HG03039 (cell line): ENCODE results near the gene FCSK.
"Not testable (repeated sequence)": the region's sequence is repeated elsewhere in the genome, so short reads cannot be mapped to it uniquely, and the experiment has no call there.

Experiments
- ATAC-seq: cut with Tn5 transposase; IDR thresholded peaks from one replicate; pipeline ENCODE4 v1.9.1; 2021; ENCODE audit warnings: mild to moderate bottlenecking, moderate library complexity; ENCODE audit not compliant: unreplicated experiment

Gene FCSK

GRCh38 chr16:70430667-70431536, 23.5 kb upstream of the FCSK start:
- peak; percentile 41 for ATAC-seq

GRCh38 chr16:70432356-70432722, 22.1 kb upstream of the FCSK start:
- ATAC-seq, result no peak

GRCh38 chr16:70432723-70433457, 21.5 kb upstream of the FCSK start:
- ATAC-seq, result no peak

GRCh38 chr16:70433458-70434103, 20.8 kb upstream of the FCSK start:
- no peak for ATAC-seq

- ATAC-seq, result no peak
Measured at GRCh38 chr16:70434484-70435260, 19.7 kb upstream of the FCSK start.

- no peak for ATAC-seq
Measured at GRCh38 chr16:70437017-70437581, 17.3 kb upstream of the FCSK start.

- ATAC-seq, result no peak
Measured at GRCh38 chr16:70437582-70438557, 16.5 kb upstream of the FCSK start.

- no peak for ATAC-seq
Measured at GRCh38 chr16:70438585-70438968, 15.8 kb upstream of the FCSK start.

GRCh38 chr16:70438969-70439862, 15.2 kb upstream of the FCSK start, which contains the start of gene ST3GAL2:
Gene ST3GAL2, minus strand, starts transcription at chr16:70439100. Its CDS starts 40,570 bp downstream, at chr16:70398530.
- ATAC-seq, result peak; percentile 81

GRCh38 chr16:70440009-70440692, 14.2 kb upstream of the FCSK start:
- no peak for ATAC-seq

- ATAC-seq, result no peak
Measured at GRCh38 chr16:70441406-70441990, 12.9 kb upstream of the FCSK start.

GRCh38 chr16:70442344-70442743, 12.1 kb upstream of the FCSK start:
- ATAC-seq, result no peak

- no peak for ATAC-seq
Measured at GRCh38 chr16:70444249-70445063, 9.9 kb upstream of the FCSK start.

GRCh38 chr16:70448075-70448474, 6.3 kb upstream of the FCSK start:
- no peak for ATAC-seq

- ATAC-seq, result not testable (repeated sequence)
Measured at GRCh38 chr16:70450142-70451003, 4.0 kb upstream of the FCSK start.

GRCh38 chr16:70451004-70451340, 3.4 kb upstream of the FCSK start:
- not testable (repeated sequence) for ATAC-seq
